IPS-15b (cell line): ENCODE results near the gene KCNG1.

Source experiments
- H3K27me3 ChIP-seq: one replicate; pipeline ENCODE4 v1.6.1; 2013; ENCODE audit warnings: low read length; ENCODE audit not compliant: control insufficient read depth, insufficient read depth
- H3K36me3 ChIP-seq: one replicate; pipeline ENCODE4 v1.6.1; 2013; ENCODE audit warnings: low read length; ENCODE audit not compliant: control insufficient read depth, insufficient read depth
- H3K4me1 ChIP-seq: one replicate; pipeline ENCODE4 v1.6.1; 2013; ENCODE audit warnings: mild to moderate bottlenecking, low read length; ENCODE audit not compliant: control insufficient read depth, insufficient read depth
- H3K4me3 ChIP-seq: one replicate; pipeline ENCODE4 v1.5.1; 2013; ENCODE audit warnings: low read depth, low read length
- H3K9ac ChIP-seq: one replicate; pipeline ENCODE4 v1.6.1; 2013; ENCODE audit warnings: low read depth, mild to moderate bottlenecking, low read length
- H3K9me3 ChIP-seq: one replicate; pipeline ENCODE4 v1.6.1; 2013; ENCODE audit warnings: mild to moderate bottlenecking, low read length; ENCODE audit not compliant: control insufficient read depth, insufficient read depth

The KCNG1 gene

GRCh38 chr20:51008718-51009117 is 14.2 kb downstream of the KCNG1 start:
- H3K4me3 ChIP-seq = no peak overlapping the region
- no peaks in the 10 kb centered on the region for H3K9me3 ChIP-seq
- no peak overlapping the region for H3K9ac ChIP-seq
- no peaks in the 10 kb centered on the region for H3K27me3 ChIP-seq
- H3K36me3 ChIP-seq = peaks cover 8% of the 10 kb centered on the region
- peaks cover 2% of the 10 kb centered on the region for H3K4me1 ChIP-seq

- Histone ChIP-seq H3K4me1 (no peaks in the 10 kb centered on the region), H3K9ac (no peak overlapping the region), H3K27me3 (no peaks in the 10 kb centered on the region)
Measured at GRCh38 chr20:51005214-51005613, 17.7 kb downstream of the KCNG1 start.

GRCh38 chr20:51004781-51005180 is 18.1 kb downstream of the KCNG1 start:
- Histone ChIP-seq H3K36me3 (peaks cover 5% of the 10 kb centered on the region), H3K4me1 (no peaks in the 10 kb centered on the region), H3K27me3 (no peaks in the 10 kb centered on the region), H3K9me3 (no peaks in the 10 kb centered on the region), H3K9ac (no peak overlapping the region), H3K4me3 (no peak overlapping the region)

More at GRCh38 chr20:51005214-51005613, 17.7 kb downstream of the KCNG1 start:
- no peak overlapping the region for H3K4me3 ChIP-seq
- peaks cover 8% of the 10 kb centered on the region for H3K36me3 ChIP-seq
- H3K9me3 ChIP-seq = no peaks in the 10 kb centered on the region

GRCh38 chr20:51004305-51004727 is 18.6 kb downstream of the KCNG1 start:
- Histone ChIP-seq H3K4me1 (no peaks in the 10 kb centered on the region), H3K4me3 (no peak overlapping the region), H3K36me3 (peaks cover under 1% of the 10 kb centered on the region), H3K9me3 (no peaks in the 10 kb centered on the region), H3K9ac (no peak overlapping the region), H3K27me3 (no peaks in the 10 kb centered on the region)

GRCh38 chr20:51003753-51004152 is 19.2 kb downstream of the KCNG1 start:
- Histone ChIP-seq H3K9me3 (no peaks in the 10 kb centered on the region), H3K27me3 (no peaks in the 10 kb centered on the region), H3K36me3 (no peaks in the 10 kb centered on the region), H3K4me3 (no peak overlapping the region), H3K9ac (no peak overlapping the region), H3K4me1 (no peaks in the 10 kb centered on the region)

GRCh38 chr20:51002633-51003032 is 20.3 kb downstream of the KCNG1 start:
- Histone ChIP-seq H3K4me3 (no peak overlapping the region), H3K9ac (no peak overlapping the region), H3K4me1 (no peaks in the 10 kb centered on the region), H3K9me3 (no peaks in the 10 kb centered on the region), H3K27me3 (no peaks in the 10 kb centered on the region), H3K36me3 (no peaks in the 10 kb centered on the region)

- Histone ChIP-seq H3K4me1 (no peaks in the 10 kb centered on the region), H3K4me3 (no peak overlapping the region), H3K27me3 (no peaks in the 10 kb centered on the region), H3K9ac (no peak overlapping the region), H3K9me3 (no peaks in the 10 kb centered on the region), H3K36me3 (no peaks in the 10 kb centered on the region)
Measured at GRCh38 chr20:51001430-51002265, 21.3 kb downstream of the KCNG1 start.

- Histone ChIP-seq H3K9me3 (no peaks in the 10 kb centered on the region), H3K27me3 (no peaks in the 10 kb centered on the region), H3K36me3 (no peaks in the 10 kb centered on the region)
Measured at GRCh38 chr20:50999355-50999754, 23.6 kb downstream of the KCNG1 start.

GRCh38 chr20:50996901-50997865 is 25.7 kb downstream of the KCNG1 start:
- no peak overlapping the region for H3K4me3 ChIP-seq
- H3K9ac ChIP-seq = no peak overlapping the region
- H3K36me3 ChIP-seq = no peaks in the 10 kb centered on the region
- no peaks in the 10 kb centered on the region for H3K9me3 ChIP-seq
- H3K4me1 ChIP-seq = peaks cover 4% of the 10 kb centered on the region
- H3K27me3 ChIP-seq = no peaks in the 10 kb centered on the region

More at GRCh38 chr20:50999355-50999754, 23.6 kb downstream of the KCNG1 start:
- Histone ChIP-seq H3K4me3 (no peak overlapping the region), H3K4me1 (no peaks in the 10 kb centered on the region), H3K9ac (no peak overlapping the region)

GRCh38 chr20:50995506-50995905 is 27.4 kb downstream of the KCNG1 start:
- Histone ChIP-seq H3K4me1 (peaks cover 4% of the 10 kb centered on the region), H3K4me3 (no peak overlapping the region), H3K36me3 (no peaks in the 10 kb centered on the region), H3K9me3 (no peaks in the 10 kb centered on the region), H3K27me3 (no peaks in the 10 kb centered on the region), H3K9ac (no peak overlapping the region)

GRCh38 chr20:50993876-50994275 is 29.0 kb downstream of the KCNG1 start:
- Histone ChIP-seq H3K27me3 (no peaks in the 10 kb centered on the region), H3K36me3 (no peaks in the 10 kb centered on the region), H3K4me3 (no peak overlapping the region), H3K4me1 (peaks cover 4% of the 10 kb centered on the region), H3K9me3 (no peaks in the 10 kb centered on the region), H3K9ac (no peak overlapping the region)
